ENCODE measurements around the gene B3GNT3. TPM values are rescaled to one million over a fixed set of nuclear protein-coding genes. Genes with fewer than 3 reads are reported as not detected.

The B3GNT3 gene
- total RNA-seq, 6 experiments from 2014 or later = not detected

Other genes starting within 250 kb of the B3GNT3 start
- gene COLGALT1, start 239.5 kb upstream of the B3GNT3 start, total RNA-seq (2021; fragmentation: NEBNext Ultra II Directional; extraction: Animal tissue kit (Norgen Biotek cat#: 25700)) = 100 to 1,000 TPM; 102 to 115 (median 106) TPM
- gene UNC13A, start 106.8 kb upstream of the B3GNT3 start, total RNA-seq (2021; fragmentation: NEBNext Ultra II Directional; extraction: Animal tissue kit (Norgen Biotek cat#: 25700)) = under 1 TPM; 0.07 to 0.71 (median 0.21) TPM
- gene MAP1S, start 75.7 kb upstream of the B3GNT3 start, total RNA-seq (2021; fragmentation: NEBNext Ultra II Directional; extraction: Animal tissue kit (Norgen Biotek cat#: 25700)) = 10 to 100 TPM; 56.0 to 77.9 (median 68.2) TPM
- 1 to 10 TPM in 1 of 6 experiments, under 1 TPM in 5; 0.31 to 1.1 (median 0.40) TPM for gene FCHO1, start 43.7 kb upstream of the B3GNT3 start, total RNA-seq (2021; fragmentation: NEBNext Ultra II Directional; extraction: Animal tissue kit (Norgen Biotek cat#: 25700))
- gene INSL3, start 26.4 kb downstream of the B3GNT3 start, total RNA-seq (2021; fragmentation: NEBNext Ultra II Directional; extraction: Animal tissue kit (Norgen Biotek cat#: 25700)) = not detected
- gene JAK3, start 52.8 kb downstream of the B3GNT3 start, total RNA-seq (2021; fragmentation: NEBNext Ultra II Directional; extraction: Animal tissue kit (Norgen Biotek cat#: 25700)) = under 1 TPM; 0.30 to 1.00 (median 0.40) TPM
- gene RPL18A, start 64.8 kb downstream of the B3GNT3 start, total RNA-seq (2021; fragmentation: NEBNext Ultra II Directional; extraction: Animal tissue kit (Norgen Biotek cat#: 25700)) = 1,000 to 10,000 TPM; 1,774 to 2,038 (median 1,892) TPM
- not detected for gene SLC5A5, start 76.8 kb downstream of the B3GNT3 start, total RNA-seq (2021; fragmentation: NEBNext Ultra II Directional; extraction: Animal tissue kit (Norgen Biotek cat#: 25700))
- 100 to 1,000 TPM in 4 of 6 experiments, 10 to 100 TPM in 2; 86.3 to 115 (median 103) TPM for gene CCDC124, start 137.9 kb downstream of the B3GNT3 start, total RNA-seq (2021; fragmentation: NEBNext Ultra II Directional; extraction: Animal tissue kit (Norgen Biotek cat#: 25700))
- not detected for gene KCNN1, start 172.0 kb downstream of the B3GNT3 start, total RNA-seq (2021; fragmentation: NEBNext Ultra II Directional; extraction: Animal tissue kit (Norgen Biotek cat#: 25700))
- 1 to 10 TPM; 5.3 to 8.1 (median 7.0) TPM for gene ARRDC2, start 213.0 kb downstream of the B3GNT3 start, total RNA-seq (2021; fragmentation: NEBNext Ultra II Directional; extraction: Animal tissue kit (Norgen Biotek cat#: 25700))

Measured in HFFc6 (cell line).